GM12878 (cell line): ENCODE measurements around the gene RARRES2. TPM values are rescaled to one million over a fixed set of nuclear protein-coding genes. Genes with fewer than 3 reads are reported as not detected.

ENCODE experiments used
- ATF3 ChIP-seq: IDR thresholded peaks from 2 replicates; pipeline ENCODE4 v1.6.1; 2011; ENCODE audit warnings: low read depth, mild to moderate bottlenecking, low read length, moderate library complexity, borderline replicate concordance; ENCODE audit errors: extremely low read depth
- ATF7 ChIP-seq: fragments of 450-650 bp; IDR thresholded peaks from 2 replicates; pipeline ENCODE4 v1.6.1; 2016; ENCODE audit warnings: low read depth, mild to moderate bottlenecking
- BRCA1 ChIP-seq: IDR thresholded peaks from 2 replicates; pipeline ENCODE4 v1.6.1; 2011; ENCODE audit warnings: low read depth, low read length, improper control_type of control experiment
- CEBPB ChIP-seq, 2 experiments: fragments of 150-350 bp in 1 of 2; IDR thresholded peaks; 2 replicates each; pipeline ENCODE4 v1.6.1; 2012 to 2014; ENCODE audit warnings: low read depth in 2 of 2, low read length in 2 of 2, borderline replicate concordance in 1 of 2, inconsistent platforms in 1 of 2
- CHD4 ChIP-seq: fragments of 200-600 bp; sonication (generic); IDR thresholded peaks from 2 replicates; pipeline ENCODE4 v1.6.1; 2016; ENCODE audit warnings: mild to moderate bottlenecking
- CREB1 ChIP-seq: IDR thresholded peaks from 2 replicates; pipeline ENCODE4 v1.6.1; 2012; ENCODE audit warnings: low read depth, mild to moderate bottlenecking, inconsistent platforms
- CREM ChIP-seq: IDR thresholded peaks from 2 replicates; pipeline ENCODE4 v1.6.1; 2014; ENCODE audit warnings: antibody characterized with exemption, low read depth
- FOS ChIP-seq: IDR thresholded peaks from 3 replicates; pipeline ENCODE4 v1.6.1; 2011; ENCODE audit warnings: borderline replicate concordance; ENCODE audit not compliant: insufficient read length; ENCODE audit errors: extremely low read depth
- GATAD2B ChIP-seq: fragments of 450-650 bp; conservative IDR thresholded peaks from 2 replicates; pipeline ENCODE4 v1.6.1; 2017; ENCODE audit warnings: low read depth, mild to moderate bottlenecking, moderate library complexity
- JUND ChIP-seq: IDR thresholded peaks from 2 replicates; pipeline ENCODE4 v1.6.1; 2012; ENCODE audit warnings: low read depth, mild to moderate bottlenecking, low read length, improper control_type of control experiment, moderate library complexity
- MLLT1 ChIP-seq: fragments of 450-650 bp; IDR thresholded peaks from 2 replicates; pipeline ENCODE4 v1.6.1; 2016; ENCODE audit warnings: mild to moderate bottlenecking
- NKRF ChIP-seq: fragments of 450-650 bp; conservative IDR thresholded peaks from 2 replicates; pipeline ENCODE4 v1.6.1; 2017; ENCODE audit warnings: mild to moderate bottlenecking, moderate library complexity
- NR2F1 ChIP-seq: fragments of 450-650 bp; conservative IDR thresholded peaks from 2 replicates; pipeline ENCODE4 v1.6.1; 2017; ENCODE audit warnings: mild to moderate bottlenecking
- POLR2AphosphoS2 ChIP-seq: IDR thresholded peaks from 2 replicates; pipeline ENCODE4 v1.6.1; 2011; ENCODE audit warnings: low read depth, mild to moderate bottlenecking, low read length, improper control_type of control experiment, moderate library complexity
- POU2F2 ChIP-seq: IDR thresholded peaks from 3 replicates; pipeline ENCODE4 v1.6.1; 2011; ENCODE audit warnings: low read depth, mild to moderate bottlenecking, low read length, borderline replicate concordance
- RBBP5 ChIP-seq: fragments of 200-600 bp; sonication (generic); conservative IDR thresholded peaks from 2 replicates; pipeline ENCODE4 v1.6.1; 2016
- RFX5 ChIP-seq: IDR thresholded peaks from 2 replicates; pipeline ENCODE4 v1.6.1; 2011; ENCODE audit warnings: low read depth, low read length, improper control_type of control experiment
- RUNX3 ChIP-seq: IDR thresholded peaks from 2 replicates; pipeline ENCODE4 v1.6.1; 2012; ENCODE audit warnings: low read length, inconsistent platforms
- SREBF2 ChIP-seq: IDR thresholded peaks from 2 replicates; pipeline ENCODE4 v1.6.1; 2012; ENCODE audit warnings: mild to moderate bottlenecking, low read length
- STAT3 ChIP-seq: IDR thresholded peaks from 2 replicates; pipeline ENCODE4 v1.6.1; 2011; ENCODE audit warnings: low read depth, low read length, improper control_type of control experiment
- TAF1 ChIP-seq: IDR thresholded peaks from 2 replicates; pipeline ENCODE4 v1.6.1; 2011; ENCODE audit warnings: mild to moderate bottlenecking, low read depth, low read length, borderline replicate concordance
- TBL1XR1 ChIP-seq: IDR thresholded peaks from 2 replicates; pipeline ENCODE4 v1.6.1; 2012; ENCODE audit warnings: low read depth, low read length, improper control_type of control experiment
- USF1 ChIP-seq: IDR thresholded peaks from 2 replicates; pipeline ENCODE4 v1.6.1; 2011; ENCODE audit warnings: borderline replicate concordance, low read depth, mild to moderate bottlenecking, moderate library complexity, mixed read lengths, low read length; ENCODE audit not compliant: insufficient read depth; ENCODE audit errors: extremely low read length
- YY1 ChIP-seq: IDR thresholded peaks from 2 replicates; pipeline ENCODE4 v1.6.1; 2011; ENCODE audit warnings: low read depth, mild to moderate bottlenecking, low read length
- ZBED1 ChIP-seq: IDR thresholded peaks from 2 replicates; pipeline ENCODE4 v1.6.1; 2016; ENCODE audit warnings: borderline replicate concordance
- ZNF217 ChIP-seq: fragments of 450-650 bp; IDR thresholded peaks from 2 replicates; pipeline ENCODE4 v1.6.1; 2017; ENCODE audit warnings: antibody characterized with exemption, mild to moderate bottlenecking
- ZNF622 ChIP-seq: fragments of 450-650 bp; IDR thresholded peaks from 2 replicates; pipeline ENCODE4 v1.6.1; 2017; ENCODE audit warnings: mild to moderate bottlenecking, inconsistent platforms
- ZSCAN29 ChIP-seq: fragments of 450-650 bp; IDR thresholded peaks from 2 replicates; pipeline ENCODE4 v1.6.1; 2017; ENCODE audit warnings: mild to moderate bottlenecking, moderate library complexity
- polyA plus RNA-seq, 11 experiments: library from polyadenylated mRNA; depleted of rRNA in 4 of 11; unstranded in 6 of 11; stranded (reverse) in 5 of 11; fragments of >200 nt; fragmentation: Nextera tagmentation in 4 of 11; fragmentation: Illumina TruSeq in 1 of 11; extraction: Ambion mirVana in 4 of 11; extraction: Trizol in 1 of 11; gene quantifications; 1 replicate in 1 of 11; 2 replicates in 10 of 11; pipeline versions ENCODE4 v1.2.1 to v1.2.3, GENCODE V29; 2011 to 2016; ENCODE audit warnings: inconsistent platforms in 2 of 11, missing spikeins in 2 of 11, low read depth in 1 of 11
- total RNA-seq, 4 experiments: library from RNA; depleted of rRNA in 3 of 4; stranded (reverse); fragments of >200 nt in 3 of 4; fragmentation: Illumina TruSeq in 1 of 4; extraction: Trizol in 1 of 4; gene quantifications; 2 replicates each; pipeline versions ENCODE4 v1.2.1 to v1.2.3, GENCODE V29; 2013 to 2021

The RARRES2 gene
- total and polyA plus RNA-seq, 10 of the 15 experiments (the other 5 are each of a cell fraction or from before 2014, with no cell fraction given), result 0.13 to 2.2 (median 0.40) TPM; not detected in 3

DNA sequence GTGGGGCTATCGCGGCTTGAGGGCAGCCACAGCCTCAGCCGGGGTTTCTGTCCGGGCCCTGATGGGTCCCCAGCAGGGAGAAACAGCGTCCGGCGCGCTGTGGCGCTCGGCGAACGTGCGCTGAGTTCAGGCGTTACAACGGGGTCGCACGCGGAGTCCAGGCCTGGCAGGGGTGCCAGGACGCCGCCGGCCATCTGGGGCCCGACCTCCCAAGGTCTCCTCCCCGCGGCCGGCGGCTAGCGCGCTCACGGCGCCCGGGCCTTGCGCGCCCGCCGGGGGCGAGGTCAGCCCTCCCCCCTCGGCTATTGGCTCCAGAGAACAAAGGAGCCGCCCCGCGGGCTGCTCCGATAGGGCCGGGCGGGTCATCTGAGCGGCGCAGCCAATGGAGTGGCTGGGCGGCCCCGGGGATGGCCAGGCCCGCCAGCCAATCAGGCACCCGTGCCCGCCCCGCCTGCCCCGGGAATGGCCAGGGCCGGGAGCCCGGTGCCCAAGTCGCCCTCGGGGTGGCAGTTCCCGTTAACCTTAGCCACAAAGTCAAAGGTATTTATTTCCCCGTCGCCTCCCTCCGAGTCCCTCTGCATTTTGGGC is 37.5 kb upstream of the RARRES2 start, which contains the start of gene ZNF775 (continued):
- TF ChIP-seq POLR2AphosphoS2, result peak; percentile 81; the same call in 1 of the 2 replicates
- TF ChIP-seq ZBED1, result no peak
- no peak for TF ChIP-seq BRCA1
- no peak for TF ChIP-seq STAT3
- TF ChIP-seq CREM, result no peak
- no peak for TF ChIP-seq CHD4
- TF ChIP-seq USF1, result peak; percentile 87
- peak; percentile 44; the same call in 1 of the 2 replicates for TF ChIP-seq TAF1
- TF ChIP-seq ATF3, result 0 out of 2 replicates have a peak, but pooled peaks have one; percentile 19
- no peak for TF ChIP-seq ZNF217
- no peak for TF ChIP-seq CEBPB (IDR thresholded peaks at IDR 0.05; ENCODE audit: borderline replicate concordance in 1 of 2, low read depth in 2 of 2, low read length in 2 of 2)
- peak; percentile 97 for TF ChIP-seq NR2F1
- peak; percentile 89 for TF ChIP-seq FOS
- no peak for TF ChIP-seq ATF7
- TF ChIP-seq NKRF, result peak; percentile 76
- TF ChIP-seq SREBF2, result no peak
- TF ChIP-seq MLLT1, result no peak
- TF ChIP-seq ZNF622, result no peak
- no peak; the same call in 1 of the 2 replicates for TF ChIP-seq GATAD2B
- no peak for TF ChIP-seq JUND
- TF ChIP-seq YY1, result peak; percentile 51; the same call in 1 of the 2 replicates
- TF ChIP-seq RBBP5, result no peak
- TF ChIP-seq RFX5, result no peak
- TF ChIP-seq RUNX3, result peak; percentile 67
- no peak for TF ChIP-seq TBL1XR1
- 0 out of 2 replicates have a peak, but pooled peaks have one; percentile 28 for TF ChIP-seq ZSCAN29
- TF ChIP-seq POU2F2, result peak; percentile 52; the same call in 1 of the 3 replicates
- TF ChIP-seq CREB1, result peak; percentile 14; the same call in 1 of the 2 replicates
